Suprapubic skin (tissue), 4 donors: Measurements from ENCODE around the gene TFF2.

ENCODE experiments used
- CTCF ChIP-seq, 2 donors: fragments of 200-600 bp in 1 of 2; fragments of 450-650 bp in 1 of 2; sonication (generic) in 1 of 2; IDR thresholded peaks; one replicate each; pipeline ENCODE4 v1.5.1; 2016 to 2019; ENCODE audit warnings: antibody characterized with exemption in 2 of 2, mild to moderate bottlenecking in 1 of 2, moderate library complexity in 1 of 2
- EP300 ChIP-seq: sonication (generic); formaldehyde crosslinking; IDR thresholded peaks from one replicate; pipeline ENCODE4 v1.6.1; 2017; ENCODE audit warnings: antibody characterized with exemption
- POLR2A ChIP-seq, 2 donors: fragments of 450-650 bp; IDR thresholded peaks; one replicate each; pipeline ENCODE4 v1.6.1; 2017; ENCODE audit warnings: antibody characterized with exemption in 2 of 2, mild to moderate bottlenecking in 2 of 2, moderate library complexity in 2 of 2
- POLR2AphosphoS5 ChIP-seq, 3 donors: sonication (generic); formaldehyde crosslinking; IDR thresholded peaks; one replicate each; pipeline ENCODE4 v1.6.1; 2017; ENCODE audit warnings: antibody characterized with exemption in 3 of 3

DNA sequence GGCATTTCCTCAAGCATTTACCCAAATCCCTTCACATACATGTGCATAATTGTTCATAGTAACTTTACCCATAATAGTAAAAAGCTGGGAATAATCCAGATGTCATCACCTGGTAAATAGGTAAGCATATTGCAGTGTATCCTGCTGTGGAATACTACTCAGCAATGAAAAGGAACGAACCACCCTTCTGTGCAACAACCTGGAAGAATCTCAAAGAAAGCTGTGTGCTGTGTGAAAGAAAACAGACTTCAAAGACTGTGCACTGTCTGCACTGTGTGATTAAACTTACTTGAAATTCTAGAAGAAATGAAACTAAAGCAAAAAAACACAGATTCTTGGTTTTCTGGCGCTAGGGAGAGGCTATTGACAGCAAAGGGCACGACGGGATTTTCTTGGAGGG lies 13.5 kb downstream of the TFF2 start:
- TF ChIP-seq CTCF (IDR thresholded peaks at IDR 0.05) (no peak), POLR2A (IDR thresholded peaks at IDR 0.05) (no peak), POLR2AphosphoS5 (IDR thresholded peaks at IDR 0.05) (no peak), EP300 (no peak)
